RWPE1 (cell line): Measurements from ENCODE around the gene PSMD13.

Source experiments
- CTCF ChIA-PET: fragments of 350-600 bp; sonication (Branson Sonifier 250); formaldehyde crosslinking; extraction: SDS; loops from one replicate; lab custom pipeline; 2021; lab: Yijun Ruan, JAX
- POLR2A ChIA-PET: fragments of 400-600 bp; formaldehyde crosslinking; extraction: SDS; loops from one replicate; lab custom pipeline; 2020; ENCODE audit warnings: antibody characterized with exemption; ENCODE audit not compliant: low non-redundant PET; lab: Yijun Ruan, JAX
- DNase-seq: peaks from one replicate; pipeline ENCODE4 v3.0.0; 2012; ENCODE audit warnings: low spot score
- H3K27ac ChIP-seq: fragments of 450-650 bp; 2 replicates; pipeline ENCODE4 v1.5.1; 2017
- CTCF ChIP-seq: fragments of 450-650 bp; conservative IDR thresholded peaks from 2 replicates; pipeline ENCODE4 v1.5.1; 2017; ENCODE audit warnings: low read depth, mild to moderate bottlenecking

The PSMD13 gene

GRCh38 chr11:292211-293121, 55.7 kb downstream of the PSMD13 start:
- no peak overlapping the region for H3K27ac ChIP-seq
- ChIA-PET POLR2A (no interaction called here), CTCF (no interaction called here)
- DNase-seq: no peak
- TF ChIP-seq CTCF: no peak

- H3K27ac ChIP-seq: no peak overlapping the region
- TF ChIP-seq CTCF: no peak
- CTCF ChIA-PET: no interaction called here
- POLR2A ChIA-PET: no interaction called here
- DNase-seq: no peak
Measured at GRCh38 chr11:293271-293851, 56.6 kb downstream of the PSMD13 start.

GRCh38 chr11:293852-294661, 57.3 kb downstream of the PSMD13 start:
- DNase-seq: no peak
- no peak for TF ChIP-seq CTCF
- CTCF ChIA-PET: interaction anchor here (0.6 kb wide), 1 partner anchor 43 kb away, joined by 3 read pairs; no protein-coding TSS in a partner anchor
- H3K27ac ChIP-seq: no peak overlapping the region
- POLR2A ChIA-PET: no interaction called here

- no peak overlapping the region for H3K27ac ChIP-seq
- TF ChIP-seq CTCF: no peak
- CTCF ChIA-PET: interaction anchor here (0.6 kb wide), 1 partner anchor 44 kb away, joined by 3 read pairs; no protein-coding TSS in a partner anchor
- DNase-seq: no peak
- POLR2A ChIA-PET: no interaction called here
Measured at GRCh38 chr11:294780-295179, 58.0 kb downstream of the PSMD13 start.

GRCh38 chr11:295351-296170, 58.8 kb downstream of the PSMD13 start:
- CTCF ChIA-PET: no interaction called here
- no peak overlapping the region for H3K27ac ChIP-seq
- POLR2A ChIA-PET: no interaction called here
- no peak for TF ChIP-seq CTCF
- DNase-seq: no peak
